Neural cell (in vitro differentiated cells): ENCODE data around the gene RTL9. TPM values are rescaled to one million over a fixed set of nuclear protein-coding genes. Genes with fewer than 3 reads are reported as not detected.
"Not testable (repeated sequence)": the region's sequence is repeated elsewhere in the genome, so short reads cannot be mapped to it uniquely, and the experiment has no call there.

Experiments used
- H2AFZ ChIP-seq: fragments of 200-600, 300-800 bp; sonication (generic), shearing (Covaris generic); 2 replicates; pipeline ENCODE4 v1.6.0; 2014; ENCODE audit warnings: low read depth, mild to moderate bottlenecking, antibody characterized with exemption, low read length, moderate library complexity
- H3F3A ChIP-seq: fragments of 200-600 bp; shearing (Covaris generic); 2 replicates; pipeline ENCODE4 v1.6.1; 2016; ENCODE audit warnings: mild to moderate bottlenecking, moderate library complexity, mixed read lengths, antibody characterized with exemption, low read length; ENCODE audit not compliant: insufficient read depth, poor library complexity, severe bottlenecking
- H3K27ac ChIP-seq: fragments of 200-600, 300-800 bp; sonication (generic), shearing (Covaris generic); 2 replicates; pipeline ENCODE4 v1.5.1; 2014; ENCODE audit warnings: mild to moderate bottlenecking, low read length, moderate library complexity
- H3K27me3 ChIP-seq: fragments of 300-800, 200-600 bp; sonication (generic), shearing (Covaris generic); 2 replicates; pipeline ENCODE4 v1.6.0; 2014; ENCODE audit warnings: mild to moderate bottlenecking, low read depth, low read length, moderate library complexity; ENCODE audit not compliant: insufficient read depth
- H3K36me3 ChIP-seq: fragments of 300-800, 200-600 bp; sonication (generic), shearing (Covaris generic); 2 replicates; pipeline ENCODE4 v1.5.1; 2014; ENCODE audit warnings: mild to moderate bottlenecking, antibody characterized with exemption, low read length, moderate library complexity; ENCODE audit not compliant: insufficient read depth
- H3K4me2 ChIP-seq: fragments of 300-800, 200-600 bp; sonication (generic), shearing (Covaris generic); 2 replicates; pipeline ENCODE4 v1.6.0; 2014; ENCODE audit warnings: mild to moderate bottlenecking, low read length
- H3K4me3 ChIP-seq: fragments of 300-800, 200-600 bp; sonication (generic), shearing (Covaris generic); 2 replicates; pipeline ENCODE4 v1.5.1; 2014; ENCODE audit warnings: mild to moderate bottlenecking, low read length, moderate library complexity
- H3K79me2 ChIP-seq: fragments of 200-600 bp; shearing (Covaris generic); replicated peaks from 2 replicates; pipeline ENCODE4 v1.6.0; 2014; ENCODE audit warnings: mild to moderate bottlenecking, low read length, moderate library complexity; ENCODE audit not compliant: insufficient read depth
- H3K9ac ChIP-seq: fragments of 300-800, 200-600 bp; sonication (generic), shearing (Covaris generic); 2 replicates; pipeline ENCODE4 v1.6.1; 2016; ENCODE audit warnings: mild to moderate bottlenecking, low read length, mixed read lengths
- H3K9me2 ChIP-seq: fragments of 200-600 bp; shearing (Covaris generic); 2 replicates; pipeline ENCODE4 v1.6.1; 2016; ENCODE audit warnings: mild to moderate bottlenecking, low read length, mixed read lengths; ENCODE audit not compliant: insufficient read depth
- H3K9me3 ChIP-seq: fragments of 200-600, 300-800 bp; sonication (generic), shearing (Covaris generic); 2 replicates; pipeline ENCODE4 v1.6.1; 2016; ENCODE audit warnings: mild to moderate bottlenecking, mixed run types, low read length, moderate library complexity, mixed read lengths
- H4K20me1 ChIP-seq: fragments of 200-600 bp; shearing (Covaris generic); 2 replicates; pipeline ENCODE4 v1.6.1; 2016; ENCODE audit warnings: mild to moderate bottlenecking, mixed run types; ENCODE audit not compliant: insufficient read depth
- EP300 ChIP-seq: fragments of 450-650 bp; conservative IDR thresholded peaks from 2 replicates; pipeline ENCODE4 v1.6.1; 2014; ENCODE audit warnings: antibody characterized with exemption, mild to moderate bottlenecking, moderate library complexity; ENCODE audit not compliant: poor library complexity, severe bottlenecking
- EZH2 ChIP-seq: fragments of 200-600, 300-800 bp; shearing (Covaris generic), sonication (generic); IDR thresholded peaks from 2 replicates; pipeline ENCODE4 v1.6.1; 2014; ENCODE audit warnings: antibody characterized with exemption, low read length, borderline replicate concordance, mild to moderate bottlenecking; ENCODE audit not compliant: insufficient read depth, poor library complexity, severe bottlenecking
- MXI1 ChIP-seq: fragments of 450-650 bp; conservative IDR thresholded peaks from 2 replicates; pipeline ENCODE4 v1.6.1; 2014; ENCODE audit warnings: antibody characterized with exemption, mild to moderate bottlenecking; ENCODE audit not compliant: poor library complexity, severe bottlenecking
- POLR2AphosphoS5 ChIP-seq: IDR thresholded peaks from 2 replicates; pipeline ENCODE4 v1.6.1; 2012
- RAD21 ChIP-seq: fragments of 450-650 bp; conservative IDR thresholded peaks from 2 replicates; pipeline ENCODE4 v1.6.1; 2014; ENCODE audit warnings: antibody characterized with exemption, mild to moderate bottlenecking, moderate library complexity
- REST ChIP-seq: IDR thresholded peaks from 2 replicates; pipeline ENCODE4 v1.6.1; 2012; ENCODE audit warnings: borderline replicate concordance
- SMC3 ChIP-seq: fragments of 450-650 bp; conservative IDR thresholded peaks from 2 replicates; pipeline ENCODE4 v1.6.1; 2014; ENCODE audit warnings: antibody characterized with exemption, mild to moderate bottlenecking, moderate library complexity; ENCODE audit not compliant: poor library complexity
- TAF1 ChIP-seq: IDR thresholded peaks from 2 replicates; pipeline ENCODE4 v1.6.1; 2012; ENCODE audit warnings: low read depth
- polyA plus RNA-seq: library from polyadenylated mRNA; depleted of rRNA; stranded (reverse); fragments of >200 nt; gene quantifications from 2 replicates; pipeline ENCODE4 v1.2.3, GENCODE V29; 2014
- TF ChIP-seq, protein P1 (sequence below): fragments of 450-650 bp; IDR thresholded peaks from 2 replicates; pipeline ENCODE4 v1.5.1; 2014; ENCODE audit warnings: antibody characterized with exemption, mild to moderate bottlenecking, moderate library complexity; ENCODE audit not compliant: poor library complexity, severe bottlenecking

RTL9 gene
- polyA plus RNA-seq, 1 donor from 2014 or later: 0.58 TPM

DNA sequence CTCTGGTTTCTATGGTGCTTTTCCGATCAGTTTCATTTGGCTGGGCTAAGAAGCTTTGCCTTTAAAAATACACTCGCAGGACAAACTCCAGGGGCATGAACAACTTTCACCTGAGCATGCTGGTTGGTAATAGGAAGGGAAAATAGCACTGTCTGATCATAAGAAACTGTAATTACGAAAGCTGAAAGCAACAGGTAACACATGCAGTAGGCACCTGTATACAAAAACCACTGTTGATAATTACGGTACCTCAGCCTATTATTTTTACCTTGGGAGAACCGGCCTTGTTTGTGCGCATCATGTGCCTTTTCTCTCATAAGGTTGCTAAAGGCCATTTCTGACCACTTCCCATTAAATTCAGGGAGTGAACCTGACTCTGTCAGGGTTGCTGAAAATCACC, 45.7 kb downstream of the RTL9 start:
- no peaks in the 10 kb centered on the region for H4K20me1 ChIP-seq
- H3K9me3 ChIP-seq: no peaks in the 10 kb centered on the region
- TF ChIP-seq RAD21: no peak
- TF ChIP-seq, protein P1, sequence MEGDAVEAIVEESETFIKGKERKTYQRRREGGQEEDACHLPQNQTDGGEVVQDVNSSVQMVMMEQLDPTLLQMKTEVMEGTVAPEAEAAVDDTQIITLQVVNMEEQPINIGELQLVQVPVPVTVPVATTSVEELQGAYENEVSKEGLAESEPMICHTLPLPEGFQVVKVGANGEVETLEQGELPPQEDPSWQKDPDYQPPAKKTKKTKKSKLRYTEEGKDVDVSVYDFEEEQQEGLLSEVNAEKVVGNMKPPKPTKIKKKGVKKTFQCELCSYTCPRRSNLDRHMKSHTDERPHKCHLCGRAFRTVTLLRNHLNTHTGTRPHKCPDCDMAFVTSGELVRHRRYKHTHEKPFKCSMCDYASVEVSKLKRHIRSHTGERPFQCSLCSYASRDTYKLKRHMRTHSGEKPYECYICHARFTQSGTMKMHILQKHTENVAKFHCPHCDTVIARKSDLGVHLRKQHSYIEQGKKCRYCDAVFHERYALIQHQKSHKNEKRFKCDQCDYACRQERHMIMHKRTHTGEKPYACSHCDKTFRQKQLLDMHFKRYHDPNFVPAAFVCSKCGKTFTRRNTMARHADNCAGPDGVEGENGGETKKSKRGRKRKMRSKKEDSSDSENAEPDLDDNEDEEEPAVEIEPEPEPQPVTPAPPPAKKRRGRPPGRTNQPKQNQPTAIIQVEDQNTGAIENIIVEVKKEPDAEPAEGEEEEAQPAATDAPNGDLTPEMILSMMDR: no peak
- no peak for TF ChIP-seq MXI1
- TF ChIP-seq EZH2: no peak
- no peak for TF ChIP-seq SMC3
- TF ChIP-seq EP300: no peak
- TF ChIP-seq POLR2AphosphoS5: no peak
- no peak for TF ChIP-seq REST
- no peak for TF ChIP-seq TAF1
- no peak overlapping the region for H3K9ac ChIP-seq
- no peak overlapping the region for H3K27ac ChIP-seq
- H3K79me2 ChIP-seq: no peaks in the 10 kb centered on the region
- H3K4me2 ChIP-seq: no peak overlapping the region
- no peaks in the 10 kb centered on the region for H3F3A ChIP-seq
- no peaks in the 10 kb centered on the region for H3K9me2 ChIP-seq
- H3K27me3 ChIP-seq: no peaks in the 10 kb centered on the region
- no peak overlapping the region for H3K4me3 ChIP-seq
- no peak overlapping the region for H2AFZ ChIP-seq
- H3K36me3 ChIP-seq: no peaks in the 10 kb centered on the region

- not testable (repeated sequence) for H3F3A ChIP-seq, H4K20me1 ChIP-seq, H3K36me3 ChIP-seq, H2AFZ ChIP-seq, H3K4me3 ChIP-seq, H3K79me2 ChIP-seq, H3K9ac ChIP-seq, H3K9me3 ChIP-seq, H3K27me3 ChIP-seq, H3K4me2 ChIP-seq, H3K27ac ChIP-seq, H3K9me2 ChIP-seq
Measured at GRCh38 chrX:110406250-110406649, 47.6 kb downstream of the RTL9 start.

DNA sequence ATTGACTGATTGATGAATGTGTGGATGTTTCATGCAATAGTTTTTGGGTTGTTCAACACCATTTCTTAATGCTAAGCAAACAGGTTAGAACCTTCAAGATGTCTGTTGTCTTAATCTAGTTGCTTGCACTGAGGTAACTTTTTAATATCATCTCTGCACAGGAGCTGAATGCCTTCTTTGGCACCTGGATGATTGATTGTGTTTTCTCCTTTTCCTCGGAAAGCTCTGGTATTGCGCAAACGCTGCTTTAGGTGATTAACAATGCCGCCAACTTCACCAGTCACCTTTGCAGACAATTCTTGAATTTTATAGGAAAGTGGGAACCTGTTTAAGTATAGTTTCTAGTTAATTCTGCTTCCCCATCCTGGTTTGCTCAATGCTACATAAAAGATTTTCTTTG, 48.2 kb downstream of the RTL9 start:
- Histone ChIP-seq H3K4me3 (no peak overlapping the region), H3K27ac (no peak overlapping the region), H4K20me1 (no peaks in the 10 kb centered on the region), H2AFZ (no peak overlapping the region), H3K79me2 (no peaks in the 10 kb centered on the region), H3K9me2 (no peaks in the 10 kb centered on the region), H3F3A (no peaks in the 10 kb centered on the region), H3K9ac (no peak overlapping the region), H3K4me2 (no peak overlapping the region), H3K27me3 (no peaks in the 10 kb centered on the region), H3K9me3 (no peaks in the 10 kb centered on the region), H3K36me3 (no peaks in the 10 kb centered on the region)
- TF ChIP-seq TAF1 (no peak), POLR2AphosphoS5 (no peak)
- TF ChIP-seq, protein P1: no peak
